H1 (cell line): ENCODE results near the gene MRTFA. TPM values are rescaled to one million over a fixed set of nuclear protein-coding genes. Genes with fewer than 3 reads are reported as not detected.

Experiments
- CTCF ChIA-PET: fragments of 300-600 bp; sonication (Branson Sonifier 250); formaldehyde crosslinking; loops from one replicate; lab custom pipeline; 2021; ENCODE audit not compliant: partially characterized antibody; lab: Charles Lee
- POLR2A ChIA-PET: fragments of 300-600 bp; sonication (Branson Sonifier 250); formaldehyde crosslinking; loops from one replicate; lab custom pipeline; 2021; ENCODE audit warnings: inconsistent platforms; ENCODE audit not compliant: partially characterized antibody; lab: Charles Lee
- DNase-seq, 2 experiments: peaks; one replicate each; pipeline versions ENCODE4 v3.0.0 to v3.0.0-alpha.2; 2010 to 2022; ENCODE audit warnings: low spot score in 2 of 2, low read depth in 1 of 2, mixed read lengths in 1 of 2
- FAIRE-seq: peaks from 2 replicates; lab custom pipeline; 2011; peaks lifted over from hg19 to GRCh38; lab: Jason Lieb, UNC
- H2AFZ ChIP-seq: 2 replicates; pipeline ENCODE4 v1.8.1; 2012; ENCODE audit warnings: low read length, inconsistent platforms
- H2AK5ac ChIP-seq: 2 replicates; pipeline ENCODE4 v1.6.1; 2013; ENCODE audit warnings: low read depth, low read length
- H2BK120ac ChIP-seq: replicated peaks from 2 replicates; pipeline ENCODE3; 2013; ENCODE audit warnings: low read depth, low read length, inconsistent platforms
- H2BK12ac ChIP-seq: 2 replicates; pipeline ENCODE4 v1.6.1; 2013; ENCODE audit warnings: low read depth, low read length
- H2BK15ac ChIP-seq: 2 replicates; pipeline ENCODE4 v1.6.1; 2013; ENCODE audit warnings: low read length
- H2BK20ac ChIP-seq: 2 replicates; pipeline ENCODE4 v1.6.1; 2013; ENCODE audit warnings: low read length
- H2BK5ac ChIP-seq: 2 replicates; pipeline ENCODE4 v1.6.1; 2013; ENCODE audit warnings: low read depth, low read length
- H3K14ac ChIP-seq: 2 replicates; pipeline ENCODE4 v1.6.1; 2013; ENCODE audit warnings: inconsistent platforms; ENCODE audit not compliant: insufficient read length
- H3K18ac ChIP-seq: 2 replicates; pipeline ENCODE4 v1.6.1; 2013; ENCODE audit warnings: low read length; ENCODE audit errors: extremely low read depth
- H3K23ac ChIP-seq: 2 replicates; pipeline ENCODE4 v1.6.1; 2013; ENCODE audit warnings: inconsistent platforms; ENCODE audit not compliant: insufficient read length
- H3K23me2 ChIP-seq: 2 replicates; pipeline ENCODE4 v1.6.1; 2013; ENCODE audit warnings: low read depth, low read length
- H3K27ac ChIP-seq: 2 replicates; pipeline ENCODE4 v1.6.1; 2011; ENCODE audit warnings: low read depth, low read length, inconsistent platforms
- H3K27me3 ChIP-seq, 4 experiments: replicated peaks in 1 of 4; 1 replicate in 1 of 4; 2 replicates in 3 of 4; pipeline versions ENCODE4 v1.6.1 to v1.8.1; 2011 to 2013; ENCODE audit warnings: low read length in 3 of 4, mild to moderate bottlenecking in 3 of 4, inconsistent platforms in 2 of 4, mixed read lengths in 2 of 4, moderate library complexity in 1 of 4; ENCODE audit not compliant: control insufficient read depth in 3 of 4, insufficient read depth in 3 of 4; ENCODE audit errors: extremely low read depth in 1 of 4
- H3K36me3 ChIP-seq, 4 experiments: 2 replicates each; pipeline versions ENCODE4 v1.6.1 to v1.8.1; 2011 to 2013; ENCODE audit warnings: mild to moderate bottlenecking in 4 of 4, low read length in 3 of 4, moderate library complexity in 2 of 4, control low read depth in 1 of 4, inconsistent platforms in 1 of 4; ENCODE audit not compliant: insufficient read depth in 4 of 4, control insufficient read depth in 2 of 4
- H3K4ac ChIP-seq: replicated peaks from 2 replicates; pipeline ENCODE3; 2013; ENCODE audit warnings: low read length, low read depth, mixed read lengths, inconsistent platforms; ENCODE audit not compliant: insufficient read length
- H3K4me1 ChIP-seq, 4 experiments: replicated peaks in 1 of 4; 1 replicate in 1 of 4; 2 replicates in 3 of 4; pipeline versions ENCODE4 v1.6.1 to v1.8.1; 2011 to 2013; ENCODE audit warnings: low read length in 3 of 4, inconsistent platforms in 2 of 4, mixed read lengths in 1 of 4; ENCODE audit not compliant: insufficient read depth in 4 of 4, control insufficient read depth in 3 of 4
- H3K4me2 ChIP-seq, 2 experiments: 2 replicates each; pipeline versions ENCODE4 v1.6.1 to v1.8.1; 2011 to 2013; ENCODE audit warnings: low read depth in 2 of 2, low read length in 2 of 2, control low read depth in 1 of 2, inconsistent platforms in 1 of 2, mild to moderate bottlenecking in 1 of 2; ENCODE audit not compliant: insufficient read depth in 1 of 2
- H3K4me3 ChIP-seq, 4 experiments: fragments of 200-600, 300-600 bp in 1 of 4; sonication (generic), shearing (Covaris generic), sonication (Bioruptor Twin) in 1 of 4; 2 replicates each; pipeline versions ENCODE4 v1.5.1 to v1.8.1; 2011 to 2016; ENCODE audit warnings: low read length in 4 of 4, low read depth in 3 of 4, control low read depth in 2 of 4, inconsistent platforms in 2 of 4, mild to moderate bottlenecking in 2 of 4, mixed read lengths in 1 of 4, moderate library complexity in 1 of 4; ENCODE audit not compliant: insufficient read depth in 2 of 4; ENCODE audit errors: extremely low read depth in 1 of 4
- H3K56ac ChIP-seq: replicated peaks from 2 replicates; pipeline ENCODE3; 2013; ENCODE audit warnings: low read depth, mild to moderate bottlenecking, mixed read lengths, low read length, inconsistent platforms; ENCODE audit not compliant: insufficient read length
- H3K79me1 ChIP-seq: 2 replicates; pipeline ENCODE4 v1.6.1; 2013; ENCODE audit warnings: low read depth, low read length, control low read depth
- H3K79me2 ChIP-seq, 2 experiments: 2 replicates each; pipeline versions ENCODE4 v1.6.1 to v1.8.1; 2012 to 2013; ENCODE audit warnings: low read length in 2 of 2, mild to moderate bottlenecking in 2 of 2, inconsistent platforms in 1 of 2; ENCODE audit not compliant: insufficient read depth in 2 of 2, control insufficient read depth in 1 of 2
- H3K9ac ChIP-seq, 4 experiments: replicated peaks in 1 of 4; 1 replicate in 1 of 4; 2 replicates in 3 of 4; pipeline versions ENCODE4 v1.6.1 to v1.8.1; 2011 to 2013; ENCODE audit warnings: low read depth in 3 of 4, low read length in 3 of 4, control low read depth in 2 of 4, mild to moderate bottlenecking in 2 of 4, moderate library complexity in 2 of 4, inconsistent platforms in 1 of 4; ENCODE audit errors: extremely low read depth in 1 of 4
- H3K9me3 ChIP-seq, 2 experiments: 2 replicates each; pipeline versions ENCODE4 v1.6.1 to v1.8.1; 2012 to 2013; ENCODE audit warnings: mild to moderate bottlenecking in 2 of 2, moderate library complexity in 2 of 2, control low read depth in 1 of 2, inconsistent platforms in 1 of 2, low read depth in 1 of 2, low read length in 1 of 2, mixed read lengths in 1 of 2; ENCODE audit not compliant: insufficient read depth in 2 of 2
- H4K20me1 ChIP-seq, 2 experiments: replicated peaks in 1 of 2; 2 replicates each; pipeline versions ENCODE3 to v1.8.1; 2011 to 2013; ENCODE audit warnings: inconsistent platforms in 2 of 2, low read length in 2 of 2, mild to moderate bottlenecking in 1 of 2; ENCODE audit not compliant: insufficient read depth in 2 of 2, control insufficient read depth in 1 of 2
- H4K5ac ChIP-seq: 2 replicates; pipeline ENCODE4 v1.6.1; 2013; ENCODE audit warnings: low read length, low read depth, mixed read lengths, inconsistent platforms; ENCODE audit not compliant: insufficient read length
- H4K8ac ChIP-seq: 2 replicates; pipeline ENCODE4 v1.8.0; 2013; ENCODE audit warnings: mild to moderate bottlenecking, moderate library complexity, low read length, inconsistent platforms; ENCODE audit not compliant: insufficient read depth; ENCODE audit errors: extremely low read depth
- H4K91ac ChIP-seq: replicated peaks from 2 replicates; pipeline ENCODE3; 2013; ENCODE audit warnings: low read length, mixed read lengths, inconsistent platforms; ENCODE audit not compliant: insufficient read length
- ATF2 ChIP-seq: IDR thresholded peaks from 2 replicates; pipeline ENCODE4 v1.6.1; 2012; ENCODE audit warnings: low read length, inconsistent platforms
- CBX5 ChIP-seq: fragments of 300-800, 300-1000 bp; sonication (generic); IDR thresholded peaks from 2 replicates; pipeline ENCODE4 v1.7.1; 2016; ENCODE audit warnings: antibody characterized with exemption, low read length, low read depth
- CTCF ChIP-seq, 3 experiments: IDR thresholded peaks; 1 replicate in 2 of 3; 2 replicates in 1 of 3; pipeline versions ENCODE4 v1.5.1 to v1.6.1; 2011; ENCODE audit warnings: low read length in 3 of 3, mild to moderate bottlenecking in 3 of 3, inconsistent platforms in 2 of 3, low read depth in 1 of 3, moderate library complexity in 1 of 3; ENCODE audit not compliant: insufficient read depth in 1 of 3; ENCODE audit errors: control extremely low read depth in 1 of 3
- KDM1A ChIP-seq: fragments of 200-600, 300-600 bp; sonication (generic); IDR thresholded peaks from 2 replicates; pipeline ENCODE4 v1.7.1; 2016; ENCODE audit warnings: mild to moderate bottlenecking, low read length, borderline replicate concordance
- KDM5A ChIP-seq: fragments of 200-600 bp; IDR thresholded peaks from 2 replicates; pipeline ENCODE4 v1.7.1; 2012; ENCODE audit warnings: mild to moderate bottlenecking, low read length, inconsistent platforms, mixed read lengths
- TAF1 ChIP-seq: IDR thresholded peaks from 2 replicates; pipeline ENCODE4 v1.6.1; 2011; ENCODE audit warnings: mild to moderate bottlenecking, low read depth, low read length
- WGBS, 2 experiments: shearing (Covaris generic) in 1 of 2; methylation state at CpG; one replicate each; pipeline versions ENCODE4 v1.1.6 to v1.1.7; 2013 to 2015; ENCODE audit warnings: low lambda C conversion rate in 2 of 2, mixed read lengths in 2 of 2, inconsistent platforms in 1 of 2, low coverage in 1 of 2, missing lambda C conversion rate in 1 of 2; ENCODE audit not compliant: insufficient replicate concordance in 2 of 2, insufficient coverage in 1 of 2, insufficient read length in 1 of 2; ENCODE audit errors: extremely low coverage in 1 of 2, missing lambda C conversion rate in 1 of 2; 5-methylcytosine and 5-hydroxymethylcytosine counted together
- polyA plus RNA-seq, 7 experiments: library from polyadenylated mRNA; depleted of rRNA in 3 of 7; stranded (reverse) in 5 of 7; unstranded in 2 of 7; fragments of >200 nt in 5 of 7; fragments of 200-250 nt in 2 of 7; gene quantifications; 1 replicate in 5 of 7; 2 replicates in 1 of 7; 4 replicates in 1 of 7; pipeline versions ENCODE4 v1.2.1 to v1.2.3, GENCODE V29; 2011 to 2013; ENCODE audit warnings: missing spikeins in 2 of 7, mixed read lengths in 2 of 7
- total RNA-seq: library from RNA; stranded (reverse); fragmentation: NEBNext Ultra II Directional; extraction: Animal tissue kit (Norgen Biotek cat#: 25700); gene quantifications from 2 replicates; pipeline ENCODE4 v1.2.1, GENCODE V29; 2021

The MRTFA gene
- total and polyA plus RNA-seq, 2 of the 8 experiments (the other 6 are each of a cell fraction or from before 2014, with no cell fraction given) = 5.4 to 37.9 TPM

GRCh38 chr22:40645579-40646197 is 9.2 kb upstream of the MRTFA start:
- Histone ChIP-seq H3K56ac (no peak overlapping the region), H3K14ac (no peak overlapping the region), H2AK5ac (no peak overlapping the region), H3K27me3 (no peaks in the 10 kb centered on the region), H4K8ac (no peak overlapping the region), H4K91ac (no peak overlapping the region), H3K27ac (no peak overlapping the region), H2BK12ac (no peak overlapping the region), H4K20me1 (no peaks in the 10 kb centered on the region), H2BK20ac (no peak overlapping the region), H3K9ac (no peak overlapping the region), H3K79me2 (no peaks in the 10 kb centered on the region), H2BK120ac (no peak overlapping the region), H2AFZ (peak overlapping the region; percentile 85), H3K9me3 (no peaks in the 10 kb centered on the region), H3K36me3 (no peaks in the 10 kb centered on the region), H3K4me3 (no peak overlapping the region), H3K23me2 (no peaks in the 10 kb centered on the region), H3K4ac (no peak overlapping the region), H3K18ac (no peak overlapping the region), H2BK5ac (no peak overlapping the region), H3K79me1 (no peaks in the 10 kb centered on the region), H3K23ac (no peak overlapping the region), H3K4me1 (peaks cover 0 to 3% (median 0%) of the 10 kb centered on the region in 4 experiments; a peak in 2 of 7 replicates), H2BK15ac (peak overlapping the region; percentile 66; the same call in 1 of the 2 replicates), H4K5ac (no peak overlapping the region), H3K4me2 (peak overlapping the region in 1 of 2 experiments; percentile 35; a peak in 1 of 4 replicates)
- no peak for TF ChIP-seq CBX5
- TF ChIP-seq ATF2 = no peak
- TF ChIP-seq TAF1 = no peak
- no peak for TF ChIP-seq CTCF (IDR thresholded peaks at IDR 0.05; ENCODE audit: control extremely low read depth in 1 of 3, insufficient read depth in 1 of 3, low read depth in 1 of 3, low read length in 3 of 3)
- TF ChIP-seq KDM5A = no peak
- TF ChIP-seq KDM1A = peak; percentile 69
- POLR2A ChIA-PET = interaction anchor here (0.9 to 1.4 kb wide), 3 partner anchors 9 to 122 kb away, joined by 3 to 6 read pairs (median 4); partner anchors contain the start of gene MRTFA
- FAIRE-seq = peak; percentile 39
- CTCF ChIA-PET = interaction anchor here (0.6 to 5.6 kb wide), 43 partner anchors 9 to 267 kb away, joined by 3 to 67 read pairs (median 4); partner anchors contain the start of genes MCHR1 and MRTFA
- 80% methylated on average over 4 of the region's 4 CpGs; no CpG with 5 or more reads in 1 of the 2 experiments for WGBS, 2 experiments
- DNase-seq = no peak
